HG03442 (cell line): ENCODE data around the gene PNLIPRP2.

Experiments used
- ATAC-seq: cut with Tn5 transposase; IDR thresholded peaks from one replicate; pipeline ENCODE4 v1.9.1; 2021; ENCODE audit warnings: mild to moderate bottlenecking, moderate library complexity; ENCODE audit not compliant: unreplicated experiment

Gene PNLIPRP2

GRCh38 chr10:116679351-116679750 is 58.6 kb downstream of the PNLIPRP2 start:
- ATAC-seq = no peak

- no peak for ATAC-seq
These were observed 62.4 kb downstream of the PNLIPRP2 start for GRCh38 chr10:116683166-116683565.

- no peak for ATAC-seq
These were observed 63.1 kb downstream of the PNLIPRP2 start for GRCh38 chr10:116683821-116684220.

DNA sequence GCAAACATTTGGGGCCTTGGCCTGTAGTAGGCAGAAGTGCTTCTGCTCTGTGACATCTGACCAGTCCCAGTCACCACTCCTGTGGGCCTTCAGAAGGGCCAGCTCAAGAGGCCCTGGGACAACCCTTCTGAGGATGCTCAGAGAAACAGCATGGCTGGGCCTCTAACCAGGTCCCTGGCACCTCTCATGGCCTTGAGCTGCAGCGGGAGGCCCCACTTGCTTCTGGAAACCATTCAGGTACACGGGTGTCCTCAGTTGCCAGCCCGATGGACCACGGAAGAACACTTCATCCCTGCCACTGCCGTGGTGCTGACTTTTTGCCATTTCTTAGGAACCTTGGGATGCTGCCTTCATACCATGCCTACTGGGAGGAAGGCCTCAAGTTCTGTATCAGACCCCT is 64.0 kb downstream of the PNLIPRP2 start:
- no peak for ATAC-seq

- no peak for ATAC-seq
These were observed 65.1 kb downstream of the PNLIPRP2 start for GRCh38 chr10:116685807-116686206.

DNA sequence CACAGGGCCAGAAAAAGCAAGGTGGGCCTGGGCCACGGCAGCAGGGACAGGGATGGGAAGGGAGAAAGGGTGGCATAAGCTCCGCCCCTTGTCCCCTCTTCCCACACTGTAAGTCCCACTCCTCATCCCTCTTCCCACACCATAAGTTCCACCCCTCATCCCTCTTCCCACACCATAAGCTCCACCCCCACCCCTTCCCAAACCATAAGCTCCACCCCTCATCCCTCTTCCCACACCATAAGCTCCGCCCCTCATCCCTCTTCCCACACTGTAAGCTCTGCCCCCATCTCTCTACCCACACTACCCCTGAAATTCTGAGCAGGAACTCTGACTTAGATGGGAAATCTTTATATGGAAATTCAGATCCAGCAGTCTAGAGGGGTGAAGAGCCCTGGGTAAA is 65.9 kb downstream of the PNLIPRP2 start:
- ATAC-seq = no peak

DNA sequence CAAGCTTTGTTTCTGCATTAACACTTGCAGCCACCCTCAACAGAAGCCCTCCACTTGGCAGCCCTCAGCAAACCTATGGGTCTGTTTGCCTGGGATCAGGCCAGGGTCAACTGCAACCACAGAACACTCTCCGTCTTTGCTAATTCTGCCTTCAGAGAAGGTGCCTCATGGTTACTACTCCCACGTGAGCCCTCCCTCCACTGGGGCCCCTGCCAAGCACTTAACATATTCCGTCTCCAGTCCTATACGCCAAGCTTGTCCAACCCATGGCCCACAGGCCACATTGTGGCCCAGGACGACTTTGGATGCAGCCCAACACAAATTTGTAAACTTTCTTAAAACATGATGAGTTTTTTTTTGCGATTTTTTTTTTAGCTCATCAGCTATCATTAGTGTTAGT is 66.9 kb downstream of the PNLIPRP2 start:
- ATAC-seq = no peak

DNA sequence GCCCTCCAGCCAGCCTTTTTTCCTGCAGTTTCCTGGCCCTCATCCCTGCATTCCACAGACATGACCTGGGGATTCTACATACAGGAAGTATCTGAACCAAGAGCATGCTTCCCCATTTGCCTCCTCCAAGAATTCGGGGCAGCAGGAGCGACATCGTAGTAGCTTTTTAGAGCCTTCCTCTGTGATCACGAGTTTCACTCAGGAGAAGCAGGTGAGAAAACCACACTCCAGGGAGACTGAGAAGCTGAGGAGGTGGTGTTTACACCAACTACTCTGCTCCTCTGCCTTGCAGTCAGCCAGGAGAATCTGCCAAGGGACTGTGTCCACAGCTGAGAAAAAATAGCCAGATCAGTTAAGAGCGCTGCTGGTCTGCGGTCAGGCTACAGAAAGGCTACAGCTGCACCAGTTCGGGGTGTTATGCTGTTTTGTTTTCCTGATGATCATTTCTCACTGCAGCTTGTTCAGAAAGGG is 67.5 kb downstream of the PNLIPRP2 start:
- ATAC-seq = no peak

DNA sequence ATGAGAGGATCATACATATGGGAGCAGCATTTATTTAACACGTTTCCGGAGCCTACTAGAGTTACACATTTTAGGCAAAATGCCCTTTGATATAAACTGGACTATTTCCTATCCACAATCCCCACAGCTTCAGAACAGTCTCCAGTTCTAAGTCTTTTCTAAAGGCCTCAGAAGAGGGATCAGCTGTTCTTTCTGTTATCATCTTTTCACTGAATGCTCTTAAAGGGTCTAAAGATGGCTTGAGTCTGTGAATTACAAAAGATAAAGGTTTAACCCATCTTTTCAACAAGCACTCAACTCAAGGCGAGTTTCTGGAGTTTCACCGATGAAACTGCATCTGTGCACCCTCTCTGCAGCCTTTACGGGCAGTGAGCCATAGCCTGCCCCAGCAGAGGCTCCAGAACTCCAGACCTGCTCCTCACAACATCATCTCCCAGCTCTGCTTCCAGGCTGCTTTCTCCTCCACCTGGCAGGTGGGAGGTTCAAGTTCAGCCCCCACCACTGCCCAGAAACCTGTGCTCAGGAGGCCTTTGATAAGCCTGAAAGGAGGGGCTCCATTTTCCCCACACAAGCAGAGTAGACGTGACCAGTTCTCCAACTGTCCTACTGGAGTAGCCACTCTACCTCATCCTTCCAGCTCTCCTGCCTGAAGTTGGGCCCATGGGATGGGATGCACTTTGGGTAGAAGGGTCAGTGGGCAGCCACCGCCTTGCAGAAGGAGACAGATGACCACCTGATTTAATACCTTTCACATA is 68.2 kb downstream of the PNLIPRP2 start:
- no peak for ATAC-seq

DNA sequence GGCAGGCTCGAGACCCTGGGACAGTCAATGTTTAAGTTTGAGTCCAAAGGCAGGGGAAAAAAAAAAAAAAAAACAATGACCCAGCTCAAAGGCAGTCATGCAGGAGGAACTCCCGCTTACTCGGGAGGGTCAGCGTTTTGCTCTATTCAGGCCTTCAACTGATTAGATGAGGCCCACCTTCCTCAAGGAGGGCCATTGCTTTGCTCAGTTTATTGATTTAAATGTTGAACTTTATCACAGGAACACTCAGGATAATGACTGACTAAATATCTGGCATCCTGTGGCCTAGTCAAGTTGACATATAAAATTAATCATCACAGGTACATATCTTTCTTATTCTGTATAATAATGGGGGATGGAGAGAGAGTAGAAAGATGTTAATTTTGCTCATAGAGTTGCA is 69.0 kb downstream of the PNLIPRP2 start:
- ATAC-seq = no peak

- ATAC-seq = no peak
These were observed 69.9 kb downstream of the PNLIPRP2 start for GRCh38 chr10:116690356-116691322.

DNA sequence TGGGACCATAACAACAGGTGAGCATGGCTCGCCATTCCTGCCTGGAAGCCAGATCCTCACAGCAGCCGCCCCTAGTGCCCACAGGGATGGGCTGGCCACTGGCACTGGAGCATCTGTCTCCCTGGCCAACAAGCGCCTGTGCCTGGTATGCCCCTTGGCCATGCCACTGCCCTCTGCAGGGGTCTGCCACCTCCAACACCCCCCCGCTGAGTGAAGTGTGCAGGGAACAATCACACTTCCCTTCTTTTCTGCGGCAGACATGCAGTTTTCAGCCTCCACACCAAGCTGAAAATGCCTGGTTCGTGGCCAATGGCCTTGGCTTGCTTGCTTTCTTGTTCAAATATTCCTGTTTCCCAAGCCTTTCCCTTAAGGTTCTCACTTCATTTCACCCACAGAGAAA is 70.9 kb downstream of the PNLIPRP2 start:
- ATAC-seq = no peak

DNA sequence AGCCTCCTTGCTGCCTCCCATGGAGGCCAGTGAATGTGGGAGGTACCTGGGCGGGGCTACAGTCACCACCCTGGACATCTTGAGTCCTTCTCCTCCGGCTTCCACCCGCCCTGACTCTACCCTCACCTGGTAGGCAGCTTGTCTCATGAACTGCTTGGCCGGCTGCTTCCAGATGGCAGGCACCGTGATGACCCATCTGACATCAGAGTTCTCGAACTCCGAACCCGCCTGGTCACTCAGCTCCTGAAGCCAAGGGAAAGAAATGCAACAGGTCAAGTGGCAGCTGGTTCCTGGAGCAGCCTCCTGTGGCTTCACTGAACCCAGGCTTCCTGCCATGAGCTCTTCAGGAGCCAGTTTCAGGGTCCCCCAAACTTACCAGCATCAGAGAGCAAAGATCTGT is 71.5 kb downstream of the PNLIPRP2 start:
- ATAC-seq = no peak

- ATAC-seq = no peak
These were observed 73.6 kb downstream of the PNLIPRP2 start for GRCh38 chr10:116694243-116694926.
